HepG2 (cell line): ENCODE results near the gene RASSF7.
A peak's percentile ranks its signal among the peaks of the same experiment; 100 is the strongest.

Source experiments
- CBX2 ChIP-seq, 2 experiments: fragments of 200-600 bp in 1 of 2; sonication (generic); formaldehyde crosslinking in 1 of 2; IDR thresholded peaks; 2 replicates each; pipeline versions ENCODE4 v1.7.0 to v1.8.1; 2018 to 2022; ENCODE audit warnings: low read depth in 2 of 2, low read length in 1 of 2, mild to moderate bottlenecking in 1 of 2, missing genetic modification reagents in 1 of 2
- CHD2 ChIP-seq: IDR thresholded peaks from 2 replicates; pipeline ENCODE4 v1.6.1; 2011; ENCODE audit warnings: low read depth, low read length, improper control_type of control experiment
- MED1 ChIP-seq: sonication (generic); formaldehyde crosslinking; IDR thresholded peaks from 2 replicates; pipeline ENCODE4 v1.4.0; 2020; ENCODE audit warnings: missing genetic modification reagents

DNA sequence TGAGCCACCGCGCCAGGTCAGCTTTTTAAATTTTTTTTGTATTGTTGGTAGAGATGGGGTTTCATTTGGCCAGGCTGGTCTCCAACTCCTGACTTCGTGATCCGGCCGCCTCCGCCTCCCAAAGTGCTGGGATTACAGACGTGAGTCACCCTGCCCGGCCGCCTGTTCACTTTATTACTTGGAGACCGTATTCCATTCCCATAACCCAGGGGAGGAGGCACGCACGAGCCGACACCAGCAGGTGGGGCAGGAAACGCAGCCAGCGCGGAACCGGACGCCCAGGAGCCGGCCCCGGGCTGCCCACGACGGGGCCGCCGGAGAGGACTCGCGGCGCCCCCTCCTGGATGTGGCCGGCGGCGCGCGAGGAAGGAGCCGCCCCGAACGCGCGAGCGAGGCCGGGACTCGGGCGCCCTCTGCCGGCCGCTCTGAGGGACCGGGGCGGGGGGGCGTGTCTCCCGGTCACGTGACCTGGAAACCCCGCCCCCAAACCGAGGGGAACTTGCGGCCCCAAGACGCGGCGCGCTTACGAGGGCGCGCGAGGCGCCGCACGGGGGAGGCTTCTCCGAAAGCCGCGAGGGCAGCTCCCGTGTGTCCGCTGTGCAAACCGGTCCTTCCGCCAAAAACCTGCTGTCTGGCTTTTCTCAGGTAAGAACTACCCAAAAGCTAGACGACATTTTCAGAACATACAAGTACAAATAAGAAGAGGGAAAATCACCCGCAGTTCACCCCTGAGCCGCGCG lies 42.1 kb upstream of the RASSF7 start:
- TF ChIP-seq CHD2: no peak
- TF ChIP-seq MED1: peak; percentile 61
- no peak for TF ChIP-seq CBX2 (IDR thresholded peaks at IDR 0.05; ENCODE audit: low read depth, low read length)
- TF ChIP-seq CBX2 (CRISPR knock-in tag; IDR thresholded peaks at IDR 0.05; ENCODE audit: low read depth): no peak
